GM21723 (cell line): Measurements from ENCODE around the gene WAC.

Source experiments
- ATAC-seq: cut with Tn5 transposase; IDR thresholded peaks from one replicate; pipeline ENCODE4 v1.9.1; 2021; ENCODE audit warnings: mild to moderate bottlenecking, moderate library complexity; ENCODE audit not compliant: unreplicated experiment

Gene WAC

GRCh38 chr10:28663576-28664368 is 130.9 kb downstream of the WAC start:
- ATAC-seq, result peak; percentile 85

- no peak for ATAC-seq
Measured at GRCh38 chr10:28664369-28664740, 131.4 kb downstream of the WAC start.

GRCh38 chr10:28666751-28667467 is 134.0 kb downstream of the WAC start:
- ATAC-seq, result no peak

GRCh38 chr10:28668363-28669226 is 135.7 kb downstream of the WAC start:
- no peak for ATAC-seq

- ATAC-seq, result no peak
Measured at GRCh38 chr10:28669227-28670173, 136.6 kb downstream of the WAC start.
